ENCODE results near the gene BCL7B.

GRCh38 chr7:73560109-73560835, 2.8 kb upstream of the BCL7B start:
- TF ChIP-seq, protein P1, sequence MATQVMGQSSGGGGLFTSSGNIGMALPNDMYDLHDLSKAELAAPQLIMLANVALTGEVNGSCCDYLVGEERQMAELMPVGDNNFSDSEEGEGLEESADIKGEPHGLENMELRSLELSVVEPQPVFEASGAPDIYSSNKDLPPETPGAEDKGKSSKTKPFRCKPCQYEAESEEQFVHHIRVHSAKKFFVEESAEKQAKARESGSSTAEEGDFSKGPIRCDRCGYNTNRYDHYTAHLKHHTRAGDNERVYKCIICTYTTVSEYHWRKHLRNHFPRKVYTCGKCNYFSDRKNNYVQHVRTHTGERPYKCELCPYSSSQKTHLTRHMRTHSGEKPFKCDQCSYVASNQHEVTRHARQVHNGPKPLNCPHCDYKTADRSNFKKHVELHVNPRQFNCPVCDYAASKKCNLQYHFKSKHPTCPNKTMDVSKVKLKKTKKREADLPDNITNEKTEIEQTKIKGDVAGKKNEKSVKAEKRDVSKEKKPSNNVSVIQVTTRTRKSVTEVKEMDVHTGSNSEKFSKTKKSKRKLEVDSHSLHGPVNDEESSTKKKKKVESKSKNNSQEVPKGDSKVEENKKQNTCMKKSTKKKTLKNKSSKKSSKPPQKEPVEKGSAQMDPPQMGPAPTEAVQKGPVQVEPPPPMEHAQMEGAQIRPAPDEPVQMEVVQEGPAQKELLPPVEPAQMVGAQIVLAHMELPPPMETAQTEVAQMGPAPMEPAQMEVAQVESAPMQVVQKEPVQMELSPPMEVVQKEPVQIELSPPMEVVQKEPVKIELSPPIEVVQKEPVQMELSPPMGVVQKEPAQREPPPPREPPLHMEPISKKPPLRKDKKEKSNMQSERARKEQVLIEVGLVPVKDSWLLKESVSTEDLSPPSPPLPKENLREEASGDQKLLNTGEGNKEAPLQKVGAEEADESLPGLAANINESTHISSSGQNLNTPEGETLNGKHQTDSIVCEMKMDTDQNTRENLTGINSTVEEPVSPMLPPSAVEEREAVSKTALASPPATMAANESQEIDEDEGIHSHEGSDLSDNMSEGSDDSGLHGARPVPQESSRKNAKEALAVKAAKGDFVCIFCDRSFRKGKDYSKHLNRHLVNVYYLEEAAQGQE (tag by site-specific recombination; IDR thresholded peaks at IDR 0.05), result no peak
- TF ChIP-seq SALL2 (tag by site-specific recombination; IDR thresholded peaks at IDR 0.05; ENCODE audit: borderline replicate concordance) (no peak), ZNF324 (tag by site-specific recombination; IDR thresholded peaks at IDR 0.05) (no peak), ZNF785 (tag by site-specific recombination; IDR thresholded peaks at IDR 0.05) (no peak), ZIC2 (tag by site-specific recombination; IDR thresholded peaks at IDR 0.05) (no peak), ZNF561 (tag by site-specific recombination; IDR thresholded peaks at IDR 0.05; ENCODE audit: borderline replicate concordance) (no peak), ZNF37A (tag by site-specific recombination; IDR thresholded peaks at IDR 0.05) (no peak), HOXA7 (CRISPR knock-in tag; IDR thresholded peaks at IDR 0.05; ENCODE audit: borderline replicate concordance) (no peak)
- TF ChIP-seq, protein P2, sequence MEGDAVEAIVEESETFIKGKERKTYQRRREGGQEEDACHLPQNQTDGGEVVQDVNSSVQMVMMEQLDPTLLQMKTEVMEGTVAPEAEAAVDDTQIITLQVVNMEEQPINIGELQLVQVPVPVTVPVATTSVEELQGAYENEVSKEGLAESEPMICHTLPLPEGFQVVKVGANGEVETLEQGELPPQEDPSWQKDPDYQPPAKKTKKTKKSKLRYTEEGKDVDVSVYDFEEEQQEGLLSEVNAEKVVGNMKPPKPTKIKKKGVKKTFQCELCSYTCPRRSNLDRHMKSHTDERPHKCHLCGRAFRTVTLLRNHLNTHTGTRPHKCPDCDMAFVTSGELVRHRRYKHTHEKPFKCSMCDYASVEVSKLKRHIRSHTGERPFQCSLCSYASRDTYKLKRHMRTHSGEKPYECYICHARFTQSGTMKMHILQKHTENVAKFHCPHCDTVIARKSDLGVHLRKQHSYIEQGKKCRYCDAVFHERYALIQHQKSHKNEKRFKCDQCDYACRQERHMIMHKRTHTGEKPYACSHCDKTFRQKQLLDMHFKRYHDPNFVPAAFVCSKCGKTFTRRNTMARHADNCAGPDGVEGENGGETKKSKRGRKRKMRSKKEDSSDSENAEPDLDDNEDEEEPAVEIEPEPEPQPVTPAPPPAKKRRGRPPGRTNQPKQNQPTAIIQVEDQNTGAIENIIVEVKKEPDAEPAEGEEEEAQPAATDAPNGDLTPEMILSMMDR (tag by site-specific recombination; IDR thresholded peaks at IDR 0.05), result no peak
- TF ChIP-seq, protein P3, sequence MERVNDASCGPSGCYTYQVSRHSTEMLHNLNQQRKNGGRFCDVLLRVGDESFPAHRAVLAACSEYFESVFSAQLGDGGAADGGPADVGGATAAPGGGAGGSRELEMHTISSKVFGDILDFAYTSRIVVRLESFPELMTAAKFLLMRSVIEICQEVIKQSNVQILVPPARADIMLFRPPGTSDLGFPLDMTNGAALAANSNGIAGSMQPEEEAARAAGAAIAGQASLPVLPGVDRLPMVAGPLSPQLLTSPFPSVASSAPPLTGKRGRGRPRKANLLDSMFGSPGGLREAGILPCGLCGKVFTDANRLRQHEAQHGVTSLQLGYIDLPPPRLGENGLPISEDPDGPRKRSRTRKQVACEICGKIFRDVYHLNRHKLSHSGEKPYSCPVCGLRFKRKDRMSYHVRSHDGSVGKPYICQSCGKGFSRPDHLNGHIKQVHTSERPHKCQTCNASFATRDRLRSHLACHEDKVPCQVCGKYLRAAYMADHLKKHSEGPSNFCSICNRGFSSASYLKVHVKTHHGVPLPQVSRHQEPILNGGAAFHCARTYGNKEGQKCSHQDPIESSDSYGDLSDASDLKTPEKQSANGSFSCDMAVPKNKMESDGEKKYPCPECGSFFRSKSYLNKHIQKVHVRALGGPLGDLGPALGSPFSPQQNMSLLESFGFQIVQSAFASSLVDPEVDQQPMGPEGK (tag by site-specific recombination; IDR thresholded peaks at IDR 0.05), result no peak
- TF ChIP-seq, protein P4, sequence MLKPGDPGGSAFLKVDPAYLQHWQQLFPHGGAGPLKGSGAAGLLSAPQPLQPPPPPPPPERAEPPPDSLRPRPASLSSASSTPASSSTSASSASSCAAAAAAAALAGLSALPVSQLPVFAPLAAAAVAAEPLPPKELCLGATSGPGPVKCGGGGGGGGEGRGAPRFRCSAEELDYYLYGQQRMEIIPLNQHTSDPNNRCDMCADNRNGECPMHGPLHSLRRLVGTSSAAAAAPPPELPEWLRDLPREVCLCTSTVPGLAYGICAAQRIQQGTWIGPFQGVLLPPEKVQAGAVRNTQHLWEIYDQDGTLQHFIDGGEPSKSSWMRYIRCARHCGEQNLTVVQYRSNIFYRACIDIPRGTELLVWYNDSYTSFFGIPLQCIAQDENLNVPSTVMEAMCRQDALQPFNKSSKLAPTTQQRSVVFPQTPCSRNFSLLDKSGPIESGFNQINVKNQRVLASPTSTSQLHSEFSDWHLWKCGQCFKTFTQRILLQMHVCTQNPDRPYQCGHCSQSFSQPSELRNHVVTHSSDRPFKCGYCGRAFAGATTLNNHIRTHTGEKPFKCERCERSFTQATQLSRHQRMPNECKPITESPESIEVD (tag by site-specific recombination; IDR thresholded peaks at IDR 0.05), result no peak
